VCaP (cell line): ENCODE measurements around the gene ZFR.

Source experiments
- H3K27ac ChIP-seq: fragments of 450-650 bp; 2 replicates; pipeline ENCODE4 v1.5.1; 2017
- TF ChIP-seq, protein P1 (sequence below): fragments of 450-650 bp; conservative IDR thresholded peaks from 2 replicates; pipeline ENCODE4 v1.5.1; 2017; ENCODE audit warnings: mild to moderate bottlenecking, moderate library complexity

The ZFR gene

DNA sequence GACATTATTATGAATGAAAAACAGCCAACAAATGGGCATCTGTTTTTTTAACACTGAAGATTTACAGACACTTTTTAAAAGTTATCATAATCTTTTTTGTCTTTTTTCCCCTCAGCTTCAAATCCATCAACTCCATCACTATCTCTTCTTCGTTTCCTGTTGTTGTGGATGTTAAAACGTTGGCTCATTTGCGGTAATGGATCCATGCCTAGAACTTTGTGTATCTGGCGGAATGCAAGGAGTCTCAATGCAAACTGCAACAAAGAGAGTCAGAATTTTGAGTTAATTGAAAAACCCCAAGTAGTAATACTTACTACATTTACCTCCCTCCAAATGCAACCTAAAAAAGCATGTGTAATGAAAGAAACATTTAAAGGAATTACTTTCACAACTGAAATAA is 88.9 kb downstream of the ZFR start:
- H3K27ac ChIP-seq, result no peak overlapping the region
- TF ChIP-seq, protein P1, sequence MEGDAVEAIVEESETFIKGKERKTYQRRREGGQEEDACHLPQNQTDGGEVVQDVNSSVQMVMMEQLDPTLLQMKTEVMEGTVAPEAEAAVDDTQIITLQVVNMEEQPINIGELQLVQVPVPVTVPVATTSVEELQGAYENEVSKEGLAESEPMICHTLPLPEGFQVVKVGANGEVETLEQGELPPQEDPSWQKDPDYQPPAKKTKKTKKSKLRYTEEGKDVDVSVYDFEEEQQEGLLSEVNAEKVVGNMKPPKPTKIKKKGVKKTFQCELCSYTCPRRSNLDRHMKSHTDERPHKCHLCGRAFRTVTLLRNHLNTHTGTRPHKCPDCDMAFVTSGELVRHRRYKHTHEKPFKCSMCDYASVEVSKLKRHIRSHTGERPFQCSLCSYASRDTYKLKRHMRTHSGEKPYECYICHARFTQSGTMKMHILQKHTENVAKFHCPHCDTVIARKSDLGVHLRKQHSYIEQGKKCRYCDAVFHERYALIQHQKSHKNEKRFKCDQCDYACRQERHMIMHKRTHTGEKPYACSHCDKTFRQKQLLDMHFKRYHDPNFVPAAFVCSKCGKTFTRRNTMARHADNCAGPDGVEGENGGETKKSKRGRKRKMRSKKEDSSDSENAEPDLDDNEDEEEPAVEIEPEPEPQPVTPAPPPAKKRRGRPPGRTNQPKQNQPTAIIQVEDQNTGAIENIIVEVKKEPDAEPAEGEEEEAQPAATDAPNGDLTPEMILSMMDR, result no peak

- no peak overlapping the region for H3K27ac ChIP-seq
- TF ChIP-seq, protein P1, result no peak
These were observed 91.1 kb downstream of the ZFR start for GRCh38 chr5:32353420-32353819.

DNA sequence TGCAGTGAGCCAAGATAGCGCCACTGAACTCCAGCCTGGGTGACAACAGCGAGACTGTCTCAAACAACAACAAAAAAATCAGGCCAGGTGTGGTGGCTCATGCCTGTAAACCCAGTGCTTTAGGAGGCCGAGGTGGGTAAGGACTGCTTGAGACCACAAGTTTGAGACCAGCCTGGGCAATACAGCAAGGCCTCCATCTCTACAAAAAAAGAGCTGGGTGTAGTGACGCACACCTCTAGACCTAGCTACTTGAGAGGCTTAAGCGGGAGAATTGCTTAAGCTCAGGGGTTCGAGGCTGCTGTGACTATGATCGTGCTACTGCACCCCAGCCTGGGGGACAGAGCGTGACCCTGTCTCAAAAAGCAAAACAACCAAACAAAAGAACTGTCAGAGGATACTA is 91.9 kb downstream of the ZFR start:
- no peak overlapping the region for H3K27ac ChIP-seq
- TF ChIP-seq, protein P1, result no peak

DNA sequence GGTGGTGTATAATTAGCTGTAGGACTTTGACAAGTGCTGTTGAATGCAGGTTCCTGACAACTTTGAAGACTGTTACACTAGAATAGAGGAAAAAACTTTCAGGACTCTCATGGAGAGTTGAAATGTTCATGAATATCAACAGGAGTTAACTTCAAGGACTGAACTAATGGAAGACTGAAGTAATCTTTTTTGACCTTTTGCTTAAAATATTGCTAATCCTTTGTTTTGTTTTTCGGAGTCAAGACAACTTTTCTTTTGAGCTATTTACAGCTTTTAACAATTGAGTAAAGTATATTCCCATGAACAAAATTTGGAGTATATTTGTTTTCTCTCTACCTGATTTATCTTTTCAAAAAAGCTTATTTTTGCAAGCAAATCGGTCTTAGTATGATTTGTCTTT is 97.7 kb downstream of the ZFR start:
- no peak overlapping the region for H3K27ac ChIP-seq

GRCh38 chr5:32343058-32343672 is 101.4 kb downstream of the ZFR start:
- H3K27ac ChIP-seq, result no peak overlapping the region
- TF ChIP-seq, protein P1, result no peak

More for the DNA sequence above, 97.7 kb downstream of the ZFR start:
- TF ChIP-seq, protein P1, result no peak

GRCh38 chr5:32342656-32343055 is 101.9 kb downstream of the ZFR start:
- H3K27ac ChIP-seq, result no peak overlapping the region
- TF ChIP-seq, protein P1, result no peak

DNA sequence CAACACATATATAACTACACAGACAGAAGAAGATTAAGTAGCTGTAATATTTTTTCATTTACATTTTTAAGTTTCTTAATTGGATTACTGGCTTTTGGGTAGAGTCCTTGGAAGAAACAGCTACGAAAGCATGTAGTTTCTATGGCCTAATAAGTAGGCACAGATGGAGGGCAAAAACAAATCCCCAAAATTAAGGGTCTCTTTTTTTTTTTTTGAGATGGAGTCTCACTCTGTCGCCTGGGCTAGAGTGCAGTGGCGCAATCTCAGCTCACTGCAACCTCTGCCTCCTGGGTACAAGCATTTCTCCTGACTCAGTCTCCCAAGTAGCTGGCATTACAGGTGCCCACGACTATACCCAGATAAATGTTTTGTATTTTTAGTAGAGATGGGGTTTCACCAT is 104.7 kb downstream of the ZFR start:
- TF ChIP-seq, protein P1, result no peak
- no peak overlapping the region for H3K27ac ChIP-seq
